ENCODE measurements around the gene DGCR2. TPM values are rescaled to one million over a fixed set of nuclear protein-coding genes. Genes with fewer than 3 reads are reported as not detected.

The DGCR2 gene
- total and polyA plus RNA-seq, 2 of the 8 experiments (the other 6 are each of a cell fraction or from before 2014, with no cell fraction given): 42.3 to 62.2 TPM

DNA sequence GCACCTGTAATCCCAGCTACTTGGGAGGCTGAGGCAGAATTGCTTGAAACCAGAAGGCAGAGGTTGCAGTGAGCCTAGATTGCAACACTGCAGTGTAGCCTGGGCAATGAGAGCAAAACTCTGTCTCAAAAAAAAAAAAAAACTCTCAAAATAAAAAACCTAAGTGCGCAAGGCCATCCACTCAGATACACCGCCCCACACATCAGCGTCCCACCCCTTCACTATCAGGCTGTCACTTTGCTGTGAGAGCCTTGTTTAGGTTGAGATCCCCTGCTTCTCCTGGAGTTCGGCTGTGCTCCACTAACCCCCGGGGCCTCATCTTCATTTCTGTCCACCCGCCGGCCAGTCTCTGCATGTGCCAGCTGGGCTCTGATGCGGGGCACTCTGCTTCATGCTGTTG, 44.2 kb upstream of the DGCR2 start (continued):
- TF ChIP-seq CHD1 (IDR thresholded peaks at IDR 0.05; ENCODE audit: low read depth, low read length): no peak
- TF ChIP-seq GTF2F1 (IDR thresholded peaks at IDR 0.05; ENCODE audit: borderline replicate concordance, low read depth, low read length): no peak
- TF ChIP-seq PHF8 (conservative IDR thresholded peaks at IDR 0.05; ENCODE audit: low read depth, low read length): no peak
- TF ChIP-seq RAD21 (IDR thresholded peaks at IDR 0.05 in 1 of 2, conservative IDR thresholded peaks at IDR 0.05 in 1 of 2; ENCODE audit: low read depth in 2 of 2, low read length in 2 of 2): no peak

All from H1 (cell line).